ENCODE data around the gene ANAPC1.

The ANAPC1 gene, protein sequence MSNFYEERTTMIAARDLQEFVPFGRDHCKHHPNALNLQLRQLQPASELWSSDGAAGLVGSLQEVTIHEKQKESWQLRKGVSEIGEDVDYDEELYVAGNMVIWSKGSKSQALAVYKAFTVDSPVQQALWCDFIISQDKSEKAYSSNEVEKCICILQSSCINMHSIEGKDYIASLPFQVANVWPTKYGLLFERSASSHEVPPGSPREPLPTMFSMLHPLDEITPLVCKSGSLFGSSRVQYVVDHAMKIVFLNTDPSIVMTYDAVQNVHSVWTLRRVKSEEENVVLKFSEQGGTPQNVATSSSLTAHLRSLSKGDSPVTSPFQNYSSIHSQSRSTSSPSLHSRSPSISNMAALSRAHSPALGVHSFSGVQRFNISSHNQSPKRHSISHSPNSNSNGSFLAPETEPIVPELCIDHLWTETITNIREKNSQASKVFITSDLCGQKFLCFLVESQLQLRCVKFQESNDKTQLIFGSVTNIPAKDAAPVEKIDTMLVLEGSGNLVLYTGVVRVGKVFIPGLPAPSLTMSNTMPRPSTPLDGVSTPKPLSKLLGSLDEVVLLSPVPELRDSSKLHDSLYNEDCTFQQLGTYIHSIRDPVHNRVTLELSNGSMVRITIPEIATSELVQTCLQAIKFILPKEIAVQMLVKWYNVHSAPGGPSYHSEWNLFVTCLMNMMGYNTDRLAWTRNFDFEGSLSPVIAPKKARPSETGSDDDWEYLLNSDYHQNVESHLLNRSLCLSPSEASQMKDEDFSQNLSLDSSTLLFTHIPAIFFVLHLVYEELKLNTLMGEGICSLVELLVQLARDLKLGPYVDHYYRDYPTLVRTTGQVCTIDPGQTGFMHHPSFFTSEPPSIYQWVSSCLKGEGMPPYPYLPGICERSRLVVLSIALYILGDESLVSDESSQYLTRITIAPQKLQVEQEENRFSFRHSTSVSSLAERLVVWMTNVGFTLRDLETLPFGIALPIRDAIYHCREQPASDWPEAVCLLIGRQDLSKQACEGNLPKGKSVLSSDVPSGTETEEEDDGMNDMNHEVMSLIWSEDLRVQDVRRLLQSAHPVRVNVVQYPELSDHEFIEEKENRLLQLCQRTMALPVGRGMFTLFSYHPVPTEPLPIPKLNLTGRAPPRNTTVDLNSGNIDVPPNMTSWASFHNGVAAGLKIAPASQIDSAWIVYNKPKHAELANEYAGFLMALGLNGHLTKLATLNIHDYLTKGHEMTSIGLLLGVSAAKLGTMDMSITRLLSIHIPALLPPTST (N-terminal part only)

GRCh38 chr2:111883661-111884591 is at the start of gene ANAPC1:
ANAPC1 (minus strand) TSS chr2:111884193; CDS start chr2:111880825, 3,368 bp downstream.
- DNase-seq (ENCODE audit: low read depth) = peak; percentile 93
- peak within 1 kb of the TSS; percentile 74 for H3K4me3 ChIP-seq (ENCODE audit: low read depth, low read length)
- TF ChIP-seq, protein P1, sequence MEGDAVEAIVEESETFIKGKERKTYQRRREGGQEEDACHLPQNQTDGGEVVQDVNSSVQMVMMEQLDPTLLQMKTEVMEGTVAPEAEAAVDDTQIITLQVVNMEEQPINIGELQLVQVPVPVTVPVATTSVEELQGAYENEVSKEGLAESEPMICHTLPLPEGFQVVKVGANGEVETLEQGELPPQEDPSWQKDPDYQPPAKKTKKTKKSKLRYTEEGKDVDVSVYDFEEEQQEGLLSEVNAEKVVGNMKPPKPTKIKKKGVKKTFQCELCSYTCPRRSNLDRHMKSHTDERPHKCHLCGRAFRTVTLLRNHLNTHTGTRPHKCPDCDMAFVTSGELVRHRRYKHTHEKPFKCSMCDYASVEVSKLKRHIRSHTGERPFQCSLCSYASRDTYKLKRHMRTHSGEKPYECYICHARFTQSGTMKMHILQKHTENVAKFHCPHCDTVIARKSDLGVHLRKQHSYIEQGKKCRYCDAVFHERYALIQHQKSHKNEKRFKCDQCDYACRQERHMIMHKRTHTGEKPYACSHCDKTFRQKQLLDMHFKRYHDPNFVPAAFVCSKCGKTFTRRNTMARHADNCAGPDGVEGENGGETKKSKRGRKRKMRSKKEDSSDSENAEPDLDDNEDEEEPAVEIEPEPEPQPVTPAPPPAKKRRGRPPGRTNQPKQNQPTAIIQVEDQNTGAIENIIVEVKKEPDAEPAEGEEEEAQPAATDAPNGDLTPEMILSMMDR (IDR thresholded peaks at IDR 0.05; ENCODE audit: insufficient read depth, low read depth, low read length, missing control alignments) = no peak

DNA sequence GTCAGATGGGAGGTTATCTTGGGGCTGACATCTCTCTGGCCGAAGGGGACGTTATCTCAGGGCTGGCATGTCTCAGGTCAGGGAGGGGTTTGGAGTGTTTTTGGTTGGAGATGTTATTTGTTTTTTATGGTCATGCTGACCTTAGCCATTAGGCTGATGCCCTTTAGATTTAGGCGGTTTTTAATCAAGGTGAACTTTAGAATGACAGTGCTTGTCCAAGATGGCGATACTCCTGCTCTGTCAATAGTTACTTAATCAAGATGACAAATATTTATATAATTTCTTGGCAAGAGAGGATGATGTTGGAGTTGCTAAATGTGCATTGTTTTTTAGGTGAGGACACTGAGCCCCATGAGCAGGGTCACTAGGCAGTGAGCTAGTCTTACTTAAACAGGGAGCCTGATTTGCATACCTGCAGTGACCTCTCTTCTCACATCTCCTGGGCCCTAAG is 48.9 kb upstream of the ANAPC1 start:
- no peak for DNase-seq (ENCODE audit: low read depth)
- no peak overlapping the region for H3K4me3 ChIP-seq (ENCODE audit: low read depth, low read length)
- TF ChIP-seq, protein P1 (IDR thresholded peaks at IDR 0.05; ENCODE audit: insufficient read depth, low read depth, low read length, missing control alignments) = no peak

DNA sequence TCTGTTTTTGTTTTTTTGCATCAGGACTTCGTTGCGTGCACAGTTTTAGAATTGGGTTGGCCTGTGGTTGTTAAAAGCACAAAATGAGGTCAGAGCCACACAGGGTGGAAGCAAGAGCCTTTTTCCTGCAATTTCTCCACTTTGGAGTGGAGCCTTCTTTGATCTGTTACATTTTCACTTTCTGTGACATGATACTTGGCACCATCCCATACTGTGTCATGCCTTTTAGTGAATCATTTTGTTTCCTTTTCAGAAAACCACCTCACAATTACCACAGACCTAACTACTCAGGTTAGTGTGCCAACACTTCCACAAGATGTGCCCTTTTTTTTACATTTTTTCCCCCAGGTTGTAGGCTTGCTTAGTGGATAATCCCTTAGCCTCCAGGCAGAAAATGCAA is 46.9 kb upstream of the ANAPC1 start:
- TF ChIP-seq, protein P1 (IDR thresholded peaks at IDR 0.05; ENCODE audit: insufficient read depth, low read depth, low read length, missing control alignments) = no peak
- peak; percentile 53 for DNase-seq (ENCODE audit: low read depth)
- H3K4me3 ChIP-seq (ENCODE audit: low read depth, low read length) = no peak overlapping the region

DNA sequence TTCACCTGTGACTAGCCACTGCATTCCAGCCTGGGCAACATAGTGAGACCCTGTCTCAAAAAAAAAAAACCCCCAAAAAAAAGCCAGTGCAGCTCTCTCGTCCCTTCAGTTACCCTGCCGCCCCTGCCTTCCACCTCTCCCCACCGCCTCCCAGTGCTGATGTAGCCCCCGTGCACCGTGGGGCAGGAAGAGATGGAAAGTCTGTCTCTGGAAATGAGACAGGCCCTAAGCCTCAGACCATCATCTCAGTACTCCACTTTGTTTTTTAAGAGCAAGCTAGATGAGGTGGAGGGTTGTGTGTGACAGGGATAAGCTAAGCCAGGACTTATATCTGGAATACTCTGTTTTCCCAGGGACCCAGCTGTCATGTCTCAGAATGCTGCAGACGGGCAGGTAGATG is 46.4 kb upstream of the ANAPC1 start:
- no peak for DNase-seq (ENCODE audit: low read depth)
- no peak overlapping the region for H3K4me3 ChIP-seq (ENCODE audit: low read depth, low read length)
- TF ChIP-seq, protein P1 (IDR thresholded peaks at IDR 0.05; ENCODE audit: insufficient read depth, low read depth, low read length, missing control alignments) = no peak

GRCh38 chr2:111927723-111928122 is 43.7 kb upstream of the ANAPC1 start:
- TF ChIP-seq, protein P1 (IDR thresholded peaks at IDR 0.05; ENCODE audit: insufficient read depth, low read depth, low read length, missing control alignments) = no peak
- no peak for DNase-seq (ENCODE audit: low read depth)
- no peak overlapping the region for H3K4me3 ChIP-seq (ENCODE audit: low read depth, low read length)

Data from GM12865 (cell line).